OCI-LY7 (cell line): ENCODE measurements around the gene CYP1B1.

Experiments used
- CTCF ChIP-seq: fragments of 200-600 bp; sonication (generic); conservative IDR thresholded peaks from 2 replicates; pipeline ENCODE4 v1.5.1; 2014; ENCODE audit warnings: mild to moderate bottlenecking, antibody characterized with exemption, low read length, moderate library complexity, mixed read lengths
- EZH2phosphoT487 ChIP-seq: fragments of 200-600 bp; sonication (generic); IDR thresholded peaks from 2 replicates; pipeline ENCODE4 v1.6.1; 2018; ENCODE audit warnings: low read depth, borderline replicate concordance, mild to moderate bottlenecking, mixed run types, antibody characterized with exemption, low read length, moderate library complexity, mixed read lengths

DNA sequence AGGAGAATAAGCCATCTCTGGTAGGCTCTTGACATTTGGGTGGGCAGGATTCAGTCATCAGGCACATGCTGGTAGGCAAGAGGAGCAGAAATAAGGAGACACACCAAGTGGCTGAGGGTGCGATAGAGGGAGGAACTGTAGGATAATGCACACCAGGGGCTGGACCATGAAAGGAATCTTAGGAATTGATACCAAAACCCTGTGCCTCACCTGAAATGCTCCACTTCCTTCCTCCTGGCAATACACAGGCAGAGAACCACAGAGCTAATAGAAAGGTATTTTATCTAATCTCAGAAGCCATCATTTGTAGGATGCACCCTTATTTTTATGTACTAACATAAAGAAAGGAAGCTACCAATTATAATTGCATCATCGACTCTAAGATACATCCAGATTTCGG is 4.4 kb upstream of the CYP1B1 start:
- TF ChIP-seq CTCF (no peak), EZH2phosphoT487 (no peak)
